NCI-H510A treated with DMSO at 0.1 percent for 48 hours (cell line): Measurements from ENCODE around the gene BRI3.
A peak's percentile ranks its signal among the peaks of the same experiment; 100 is the strongest.

Experiments
- DNase-seq: peaks from one replicate; lab custom pipeline; 2025; lab: John Stamatoyannopoulos, UW

BRI3 gene

DNA sequence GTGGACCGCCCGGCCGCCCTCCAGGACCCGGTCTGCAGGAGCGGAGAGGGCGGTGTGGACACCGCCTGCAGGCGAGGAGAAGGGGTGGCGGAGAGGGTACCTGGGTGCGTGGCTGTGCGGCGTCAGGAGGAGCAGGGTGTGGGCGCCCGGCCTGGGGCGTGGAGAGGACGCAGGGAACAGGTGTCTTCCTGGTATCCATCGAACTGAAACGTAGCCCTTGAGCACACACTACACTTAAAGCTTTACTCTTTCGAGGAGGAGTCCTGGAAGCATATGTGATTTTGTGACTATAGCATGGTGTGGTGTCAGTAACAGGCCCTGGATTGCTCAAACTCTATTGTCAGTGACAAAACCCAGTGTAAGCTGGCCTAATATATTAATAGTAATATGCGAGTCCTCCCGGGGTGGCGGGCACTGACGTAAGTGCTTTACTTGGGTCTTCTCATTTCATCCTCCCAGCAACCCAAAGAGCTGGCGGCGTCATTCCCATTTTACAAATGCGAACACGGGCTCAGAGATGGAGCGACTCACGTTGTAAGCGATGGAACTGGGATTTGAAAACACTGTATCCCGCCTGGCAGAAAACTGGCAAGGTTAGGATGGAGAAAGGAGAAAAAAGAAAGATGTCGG, 28.9 kb upstream of the BRI3 start:
- peak; percentile 24 for DNase-seq

DNA sequence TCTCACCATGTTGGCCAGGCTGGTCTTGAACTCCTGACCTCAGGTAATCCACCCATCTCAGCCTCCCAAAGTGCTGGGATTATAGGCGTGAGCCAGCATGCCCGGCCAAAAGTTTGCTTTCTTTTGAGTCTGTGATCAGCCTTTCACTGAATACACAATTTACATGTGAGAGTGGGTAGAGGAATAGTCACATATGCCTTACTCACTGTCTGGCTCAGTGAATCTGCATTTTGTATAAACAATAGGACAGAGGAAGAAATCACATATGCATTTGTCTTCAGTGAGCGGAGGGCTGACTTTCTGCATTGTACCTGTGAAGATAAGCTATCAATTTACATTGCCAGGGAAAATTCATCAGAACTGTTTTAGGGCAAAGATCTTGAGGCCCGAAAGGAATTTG, 27.0 kb upstream of the BRI3 start:
- DNase-seq, result no peak

DNA sequence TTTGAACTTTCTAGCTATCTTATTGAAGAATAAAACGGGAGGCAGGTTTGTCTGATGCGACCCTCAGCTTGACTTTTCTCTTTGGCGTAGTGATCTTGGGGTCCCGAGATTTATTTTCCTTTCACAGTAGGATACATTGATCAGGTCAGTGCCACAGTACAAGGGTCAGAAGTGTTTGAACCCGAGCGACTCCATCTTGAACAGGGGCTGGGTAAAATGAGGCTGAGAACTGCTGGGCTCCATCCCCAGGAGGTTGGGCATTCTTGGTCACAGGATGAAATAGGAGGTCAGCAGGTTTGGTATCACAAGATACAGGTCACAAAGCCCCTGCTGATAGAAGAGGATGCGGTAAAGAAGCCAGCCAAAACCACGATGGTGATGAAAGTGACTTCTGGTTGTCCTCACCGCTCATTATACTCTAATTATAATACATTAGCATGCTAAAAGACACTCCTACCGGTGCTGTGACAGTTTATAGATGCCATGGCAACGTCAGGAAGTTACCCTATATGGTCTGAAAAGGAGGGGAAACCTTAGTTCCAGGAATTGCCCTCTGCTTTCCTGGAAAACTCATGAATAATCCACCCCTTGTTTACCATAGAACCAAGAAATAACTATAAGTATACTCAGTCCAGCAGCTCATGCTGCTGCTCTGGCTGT, 26.4 kb upstream of the BRI3 start:
- DNase-seq, result no peak

DNA sequence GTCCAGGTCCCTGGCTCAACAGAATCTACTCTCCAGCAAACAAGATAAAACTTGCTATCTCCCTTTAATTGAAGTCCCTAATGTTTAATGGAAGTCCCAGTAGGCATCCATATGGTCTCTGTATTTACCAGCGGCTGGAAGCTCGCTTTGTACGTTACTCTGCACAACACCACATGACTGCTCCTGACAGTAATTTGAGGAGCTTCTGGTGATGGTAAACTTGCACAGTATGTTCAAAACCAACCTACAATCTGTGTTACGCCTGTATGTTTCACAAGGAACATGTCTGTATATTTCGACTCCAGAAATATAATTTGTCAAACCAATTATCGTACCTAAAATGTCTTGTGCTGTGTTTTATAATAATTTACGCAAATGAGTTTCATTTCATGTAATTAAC, 25.1 kb upstream of the BRI3 start:
- no peak for DNase-seq

DNA sequence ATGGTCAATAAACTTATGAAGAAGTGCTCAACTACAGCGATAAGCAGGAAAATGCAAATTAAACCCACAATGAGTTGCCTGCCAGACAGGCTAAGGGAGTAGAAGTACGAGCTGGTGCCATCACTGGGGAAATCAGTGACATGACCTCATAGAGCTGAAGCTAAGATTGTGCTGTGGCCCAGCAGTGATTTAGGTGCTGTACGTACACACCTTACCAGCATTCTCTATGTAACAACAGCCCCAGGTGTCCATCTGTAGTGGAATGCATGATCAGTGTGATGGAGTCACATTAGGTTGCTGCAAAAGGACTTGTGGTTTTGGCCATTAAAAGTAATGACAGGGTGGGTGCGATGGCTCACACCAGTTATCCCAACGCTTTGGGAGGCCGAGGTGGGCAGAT, 23.8 kb upstream of the BRI3 start:
- DNase-seq, result no peak

DNA sequence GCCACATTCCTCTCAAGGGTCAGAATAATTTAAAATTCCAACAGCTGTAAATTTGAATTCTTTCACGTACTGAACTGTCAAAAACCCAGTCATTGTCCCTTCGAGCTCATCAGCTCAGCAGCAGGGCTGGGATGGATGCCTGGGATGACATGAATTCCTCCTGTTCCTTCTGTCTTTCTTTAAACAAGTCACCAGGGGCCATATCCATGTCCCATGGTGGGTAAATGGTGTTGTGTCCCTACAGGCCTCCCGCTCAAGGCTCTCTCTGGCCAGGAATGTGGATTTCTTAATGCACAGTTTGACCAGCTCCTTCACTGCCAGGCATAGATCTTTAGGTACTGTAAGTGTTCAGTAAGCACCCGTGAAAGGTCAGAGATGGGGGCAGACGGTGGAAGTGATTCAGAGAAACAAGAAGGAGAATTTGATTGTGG, 15.6 kb upstream of the BRI3 start:
- DNase-seq, result no peak

DNA sequence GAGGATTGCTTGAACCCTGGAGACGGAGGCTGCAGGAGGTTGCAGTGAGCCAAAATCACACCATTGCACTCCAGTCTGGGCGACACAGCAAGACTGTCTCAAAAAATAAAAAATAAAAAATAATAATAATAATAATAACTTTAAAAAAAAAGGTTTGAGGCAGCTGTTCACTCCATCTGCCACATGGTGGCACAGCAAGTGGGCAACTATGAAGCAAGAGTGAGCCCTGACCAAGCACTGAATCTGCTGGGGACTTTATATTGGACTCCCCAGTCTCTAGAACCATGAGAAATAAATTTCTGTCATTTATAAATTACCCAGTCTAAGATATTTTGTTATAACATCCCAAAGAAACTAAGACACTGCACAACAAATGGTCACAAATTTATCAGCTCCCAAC, 14.6 kb upstream of the BRI3 start:
- DNase-seq, result no peak

DNA sequence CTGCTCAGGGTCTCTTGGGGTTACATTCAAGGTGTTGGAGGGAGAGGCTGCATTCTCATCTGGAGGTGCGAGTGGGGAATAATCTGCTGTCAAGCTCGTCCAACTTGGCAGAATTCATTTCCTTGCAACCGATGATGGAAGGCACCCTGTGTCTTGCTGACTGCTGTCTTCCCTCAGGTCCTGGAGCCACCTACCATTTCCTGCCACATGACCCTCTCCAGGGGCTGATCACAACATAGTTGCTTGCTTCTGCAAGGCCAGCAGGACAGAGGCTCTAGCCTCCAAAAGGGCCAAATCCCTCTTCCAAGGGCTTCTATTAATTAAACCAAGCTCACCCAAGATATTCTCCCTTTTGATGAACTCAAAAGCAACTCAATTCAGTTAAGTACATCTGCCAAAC, 14.2 kb upstream of the BRI3 start:
- no peak for DNase-seq

DNA sequence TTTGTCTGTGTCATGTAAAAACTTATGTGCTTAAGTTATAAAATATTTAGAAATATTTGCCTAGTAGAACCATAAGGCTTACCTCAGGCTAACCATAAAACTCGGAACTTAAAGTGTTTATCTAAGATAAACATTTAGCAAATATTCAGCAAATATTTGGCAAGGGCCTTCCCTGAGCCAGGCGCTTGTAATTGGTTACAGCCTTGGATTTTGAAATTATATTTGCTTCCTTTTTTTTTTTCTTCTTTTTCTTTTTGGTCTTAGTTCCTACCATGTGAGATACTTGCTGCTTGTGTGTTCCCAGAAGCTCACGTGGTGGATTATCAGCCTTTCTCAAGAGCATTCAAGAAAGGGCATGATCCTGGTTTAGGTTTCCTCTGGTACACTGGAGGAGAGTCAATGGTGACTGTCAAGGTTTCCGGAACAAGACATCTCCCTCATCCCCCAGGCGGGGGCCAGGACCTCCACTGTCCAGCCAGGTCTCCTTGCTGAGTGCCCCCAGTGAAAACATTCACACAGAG, 5.2 kb upstream of the BRI3 start:
- DNase-seq, result no peak

DNA sequence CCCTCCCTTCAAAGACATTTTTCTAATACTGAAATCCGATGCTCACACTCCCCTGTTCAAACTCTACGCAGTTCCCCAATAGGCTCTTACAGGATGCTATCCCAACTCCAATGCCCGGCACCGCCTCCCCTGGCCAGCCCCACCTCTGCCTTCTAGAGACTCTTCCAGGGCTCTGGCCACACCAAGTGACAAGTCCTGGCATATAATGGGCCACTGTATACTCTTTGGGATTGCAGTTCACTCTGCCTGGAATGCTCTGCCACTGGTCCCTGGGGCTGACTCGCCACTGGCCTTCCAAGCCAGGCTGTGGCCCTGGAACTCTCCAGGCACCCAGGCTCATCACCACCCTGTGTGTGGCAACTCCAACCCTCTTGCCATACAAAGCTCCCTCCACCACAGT, 3.1 kb upstream of the BRI3 start:
- no peak for DNase-seq

DNA sequence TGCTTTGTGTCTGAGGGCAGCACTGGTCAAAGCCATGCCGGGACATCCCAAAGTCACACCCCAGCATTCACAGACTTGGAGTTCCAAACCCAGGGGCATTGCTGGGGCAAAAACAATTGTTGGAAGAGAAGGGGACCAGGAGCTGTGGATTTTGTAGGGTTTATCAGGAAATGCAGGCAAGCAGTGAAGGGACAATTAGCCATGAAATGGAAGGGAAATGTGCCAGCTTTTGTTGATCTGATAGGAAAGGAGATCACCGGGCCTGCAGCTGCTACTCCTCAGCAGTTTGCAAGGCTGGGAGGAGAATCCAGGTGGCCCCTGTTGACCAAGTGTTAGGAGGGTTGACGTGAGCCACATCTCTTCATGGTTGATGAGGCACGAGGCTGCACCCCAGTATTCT, 2.5 kb upstream of the BRI3 start:
- DNase-seq, result peak; percentile 7

DNA sequence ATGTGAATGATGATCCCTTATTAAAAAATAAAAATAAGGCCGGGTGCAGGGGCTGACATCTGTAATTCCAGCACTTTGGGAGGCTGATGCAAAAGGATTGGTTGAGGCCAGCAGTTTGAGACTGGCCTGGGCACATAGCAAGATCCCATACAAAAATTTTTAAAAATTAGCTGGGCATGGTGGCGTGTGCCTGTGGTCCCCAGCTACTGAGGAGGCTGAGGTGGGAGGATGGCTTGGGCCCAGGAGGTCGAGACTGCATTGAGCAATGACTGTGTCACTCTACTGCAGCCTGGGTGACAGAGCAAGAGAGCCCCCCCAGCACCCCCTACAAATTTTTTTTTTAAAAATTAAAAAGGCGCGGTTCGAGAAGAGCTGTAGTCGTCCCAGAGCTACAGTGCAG, 1.2 kb upstream of the BRI3 start:
- DNase-seq, result no peak

DNA sequence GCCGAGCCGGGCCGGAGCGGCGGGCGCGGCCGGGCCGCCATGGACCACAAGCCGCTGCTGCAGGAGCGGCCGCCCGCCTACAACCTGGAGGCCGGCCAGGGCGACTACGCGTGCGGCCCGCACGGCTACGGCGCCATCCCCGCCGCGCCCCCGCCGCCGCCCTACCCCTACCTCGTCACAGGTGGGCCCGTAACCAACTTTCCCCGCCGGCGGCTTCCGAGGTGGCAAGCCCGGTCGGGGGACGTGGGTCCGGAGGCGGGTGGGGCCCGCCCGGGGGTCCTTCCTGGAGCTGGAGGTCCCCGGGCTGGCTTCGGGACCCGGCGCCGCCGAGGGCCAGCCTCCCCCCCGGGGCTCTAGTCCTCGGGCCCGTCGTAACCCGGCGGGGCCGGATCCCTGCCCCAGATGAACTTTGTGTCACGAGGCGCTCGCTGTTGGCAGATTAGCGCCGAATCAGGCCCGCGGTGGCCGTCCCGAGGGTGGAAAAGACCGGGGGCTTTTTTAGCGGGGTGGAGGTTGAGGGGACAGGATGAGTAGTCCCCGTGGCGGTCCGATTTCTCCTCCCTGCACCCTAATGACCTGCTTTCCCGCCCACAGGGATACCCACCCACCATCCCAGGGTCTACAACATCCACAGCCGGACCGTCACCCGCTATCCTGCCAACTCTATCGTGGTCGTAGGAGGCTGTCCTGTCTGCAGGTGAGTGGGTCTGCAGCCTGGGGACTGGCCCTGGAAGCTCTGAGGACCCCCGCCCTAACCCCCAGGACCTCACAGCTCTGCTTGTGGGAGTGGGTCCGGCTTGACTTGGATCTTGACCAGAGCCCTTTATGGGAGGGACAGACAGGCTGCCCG, 496 bp downstream of the BRI3 start:
- no peak for DNase-seq

DNA sequence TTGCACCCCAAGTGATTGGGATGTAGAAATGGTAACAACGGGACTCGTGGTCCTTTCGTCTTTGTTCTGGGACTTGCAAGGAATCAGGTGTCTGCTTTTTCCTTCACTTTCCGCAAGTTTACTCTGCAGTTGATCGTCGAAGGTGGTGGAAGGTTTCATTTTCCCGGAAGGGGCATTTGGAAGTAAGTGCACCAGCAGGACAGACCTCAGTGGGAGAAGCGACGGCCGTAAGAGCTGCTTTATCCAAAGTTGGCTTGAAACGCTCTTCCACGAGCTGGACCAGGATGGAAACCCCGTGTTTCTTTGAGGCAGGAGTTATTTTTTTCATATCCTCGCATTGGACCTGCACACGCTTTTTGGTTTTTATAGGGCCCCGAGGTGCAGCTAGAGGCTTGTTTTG, 1.2 kb downstream of the BRI3 start:
- DNase-seq, result no peak

DNA sequence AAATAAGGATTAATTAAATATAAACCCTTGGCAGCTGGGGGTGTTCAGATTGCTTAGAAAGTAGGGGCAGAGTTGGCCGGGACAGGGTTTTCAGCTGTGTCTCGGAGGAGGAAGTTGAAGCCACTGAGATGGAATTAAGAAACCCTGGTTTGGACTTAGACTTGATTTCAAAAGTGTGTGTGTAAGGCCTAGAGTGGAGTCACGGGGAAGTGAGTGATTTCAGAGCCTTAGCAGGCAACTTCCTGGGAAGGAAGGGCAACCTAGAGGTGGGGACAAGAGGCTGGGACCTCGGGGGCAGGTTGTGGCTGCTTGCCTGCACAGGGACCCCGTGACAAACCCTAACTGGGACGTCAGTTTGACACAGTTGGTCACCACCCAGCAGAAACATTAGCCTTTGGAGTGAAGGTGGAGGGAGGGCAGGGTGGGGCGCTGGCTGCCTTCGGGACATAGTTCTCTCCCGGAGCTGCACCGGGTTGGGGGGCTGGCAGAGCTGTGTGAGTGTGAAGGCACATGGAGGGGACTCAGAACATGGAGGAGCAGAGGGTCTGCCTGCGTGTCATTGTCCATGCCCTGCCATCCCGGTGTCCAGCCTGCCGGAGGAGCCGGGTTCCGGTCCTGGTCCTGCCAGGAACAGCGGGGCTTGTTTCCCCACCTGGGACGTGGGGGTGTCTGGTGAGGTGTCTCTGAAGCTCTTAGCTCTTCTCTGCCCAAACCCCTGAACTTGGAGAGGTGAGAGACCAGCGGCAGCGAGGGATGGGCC, 1.8 kb downstream of the BRI3 start:
- no peak for DNase-seq

DNA sequence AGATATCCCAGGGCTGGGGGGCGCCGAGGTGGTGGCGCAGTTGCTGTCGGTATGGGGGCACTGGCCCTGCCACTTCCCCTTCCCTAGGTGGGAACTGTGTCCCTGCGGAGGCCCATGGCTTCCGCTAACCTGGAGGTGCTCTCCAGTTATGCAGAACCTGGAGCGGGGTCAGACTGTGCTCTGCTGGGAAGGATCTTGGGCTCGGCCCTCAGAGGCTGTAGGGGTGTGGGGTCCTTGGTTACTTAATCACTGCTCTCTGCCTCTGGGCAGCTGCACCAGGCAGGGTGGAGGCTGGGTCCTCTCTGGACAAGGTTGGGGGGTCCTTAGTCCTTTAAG, 2.4 kb downstream of the BRI3 start:
- DNase-seq, result no peak

DNA sequence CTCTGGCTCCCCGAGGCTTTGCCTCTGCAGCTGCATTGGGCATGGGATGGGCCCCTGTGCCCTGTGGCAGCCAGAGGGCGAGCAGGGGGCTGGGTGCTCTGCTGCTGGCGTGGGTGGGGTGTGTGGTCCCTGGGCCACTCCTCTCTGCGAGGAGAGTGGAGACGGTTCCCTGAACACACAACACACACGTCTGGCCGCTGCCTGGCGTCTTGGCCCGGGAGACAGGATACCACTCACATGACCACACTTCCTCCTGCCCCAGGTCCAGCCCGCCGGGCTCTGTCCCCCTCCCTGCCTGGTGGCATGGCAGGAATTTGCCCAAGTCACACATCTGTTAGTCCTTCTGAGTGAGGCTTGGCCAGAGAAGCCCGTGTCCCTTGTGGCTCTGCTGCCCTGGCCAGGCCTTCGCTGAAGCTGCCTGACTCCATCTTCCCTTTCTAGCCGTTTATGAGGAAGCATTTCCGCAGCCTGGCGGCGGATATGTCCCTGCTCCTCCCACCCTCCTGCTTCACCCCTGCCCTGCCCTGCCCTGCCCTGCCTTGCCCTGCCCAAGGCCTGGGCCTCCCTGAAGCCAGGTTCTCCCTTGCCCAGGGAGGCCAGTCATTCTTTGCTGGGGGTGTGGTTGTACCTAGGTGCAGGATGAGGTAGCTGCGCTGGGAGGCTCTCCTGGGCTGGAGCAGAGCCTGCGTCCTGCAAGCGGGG, 3.0 kb downstream of the BRI3 start:
- no peak for DNase-seq

DNA sequence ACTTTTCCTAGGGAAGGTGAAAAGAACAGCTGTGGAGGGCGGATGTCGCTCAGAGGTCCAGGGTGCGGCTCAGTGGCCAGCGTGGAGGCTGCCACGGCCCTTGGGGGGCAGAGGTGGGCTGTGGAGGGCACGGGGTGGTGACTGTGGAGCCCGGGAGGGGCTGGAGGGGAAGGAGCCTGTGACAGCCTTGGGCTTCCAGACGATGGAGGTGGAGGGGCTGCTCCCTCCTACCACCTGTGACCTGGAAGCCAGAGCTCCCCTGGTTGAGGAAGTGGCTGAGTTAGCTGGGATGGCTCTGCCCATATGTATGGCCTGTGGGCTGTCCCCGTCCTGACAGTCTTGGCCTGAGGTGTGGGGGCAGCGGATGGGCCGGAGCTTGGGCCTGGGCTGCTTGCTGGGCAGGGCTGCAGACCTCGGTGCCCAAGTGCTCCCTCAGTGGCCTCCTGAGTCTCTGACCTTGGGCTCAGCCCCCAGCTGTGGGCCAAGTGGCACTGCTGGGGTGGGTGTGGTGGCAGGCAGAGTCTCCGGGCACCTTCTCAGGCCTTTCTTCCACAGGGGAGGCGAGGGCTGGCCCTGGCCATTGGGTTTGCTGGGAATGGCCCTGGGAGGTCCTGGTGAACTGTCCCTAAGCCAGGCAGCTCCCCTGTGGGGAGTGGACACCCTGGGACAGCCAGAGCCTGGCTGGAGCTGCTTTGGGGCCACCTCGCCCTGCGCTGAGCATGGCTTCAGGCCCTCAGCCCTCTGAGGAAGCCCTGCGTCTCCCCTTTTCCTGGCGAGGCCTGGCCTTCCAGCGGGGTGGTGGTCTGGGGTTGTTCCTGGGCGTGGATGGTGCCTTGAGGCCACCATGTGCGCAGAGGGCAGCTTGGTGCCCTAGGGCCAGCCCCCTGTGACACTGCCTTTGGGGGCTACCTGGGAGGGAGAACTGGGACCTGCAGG, 3.9 kb downstream of the BRI3 start:
- no peak for DNase-seq

DNA sequence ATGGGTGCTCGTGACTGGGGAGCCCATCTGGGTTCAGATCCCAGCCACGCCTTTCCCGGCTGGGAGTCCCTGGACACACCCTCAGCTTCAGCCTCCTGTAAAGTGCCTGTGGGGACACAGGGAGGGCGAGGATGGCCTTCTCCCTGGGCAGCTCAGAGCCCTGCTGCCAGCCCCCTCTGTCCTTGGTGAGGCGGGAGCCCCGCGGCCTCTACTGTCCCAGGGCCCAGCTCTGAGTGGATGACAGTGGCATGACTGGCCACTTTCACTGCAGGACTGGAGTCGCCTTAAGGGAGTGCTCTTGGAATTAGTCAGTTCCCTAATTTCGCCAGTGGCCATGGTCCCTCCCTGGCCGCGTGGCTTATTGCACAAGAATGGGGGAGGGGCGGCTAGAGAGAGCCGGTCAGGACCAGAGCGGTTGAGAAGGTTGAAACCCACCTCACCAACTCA, 4.6 kb downstream of the BRI3 start:
- no peak for DNase-seq

DNA sequence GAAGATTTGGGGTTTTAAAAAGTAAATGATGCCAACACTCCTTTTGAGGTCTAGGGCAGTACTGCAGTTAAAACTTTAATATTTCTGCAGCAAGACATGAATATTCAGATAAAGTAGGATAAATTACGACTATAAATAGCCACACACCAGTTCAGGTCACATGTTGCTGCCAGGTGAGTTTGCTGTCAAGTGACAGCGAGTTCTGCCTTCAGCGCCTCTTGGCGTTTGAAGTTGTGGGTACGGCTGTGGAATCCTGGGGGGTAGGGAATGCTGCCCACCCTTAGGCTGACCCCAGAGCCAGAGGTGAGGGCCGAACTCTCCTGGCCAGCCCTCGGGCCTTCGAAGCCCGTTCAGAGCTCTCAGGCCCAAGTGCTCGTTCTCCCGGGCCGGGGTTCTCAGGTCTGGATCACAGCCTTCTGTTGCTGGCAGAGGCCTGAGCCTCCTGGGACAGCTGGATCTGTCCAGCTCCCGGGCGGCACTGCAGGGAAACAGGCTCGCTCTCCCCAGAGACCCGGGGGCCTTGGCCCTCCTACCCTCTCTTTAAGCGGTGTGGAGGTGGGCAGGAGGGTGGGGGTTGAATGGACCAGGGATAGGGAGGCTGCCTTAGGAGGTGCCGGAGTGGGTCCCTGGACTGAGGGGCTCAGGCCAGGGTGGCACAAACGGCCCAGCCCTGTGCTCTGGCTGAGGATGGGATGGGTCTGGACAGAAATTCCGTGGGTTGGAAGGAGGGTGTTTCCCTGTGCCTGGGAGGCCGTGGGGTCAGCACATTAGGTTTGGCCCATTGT, 5.4 kb downstream of the BRI3 start:
- DNase-seq, result no peak
